A549 (cell line): ENCODE results near the gene SIRT2. TPM values are rescaled to one million over a fixed set of nuclear protein-coding genes. Genes with fewer than 3 reads are reported as not detected.

Source experiments
- ATAC-seq, 2 experiments: fragments of 200-7000 bp in 1 of 2; fragments of >200 bp in 1 of 2; cut with Nextera tagmentation in 1 of 2; cut with Tn5 transposase in 1 of 2; 3 replicates each; pipeline versions ENCODE4 v1.8.0 to v1.9.1; 2018 to 2020; ENCODE audit warnings: mild to moderate bottlenecking in 1 of 2, moderate library complexity in 1 of 2
- CTCF ChIA-PET: fragments of 300-600 bp; sonication (Branson Sonifier 250); formaldehyde crosslinking; extraction: SDS; loops from one replicate; lab custom pipeline; 2021; ENCODE audit warnings: antibody characterized with exemption, inconsistent platforms; lab: Yijun Ruan, JAX
- POLR2A ChIA-PET: fragments of 350-600 bp; formaldehyde crosslinking; extraction: SDS; loops from one replicate; lab custom pipeline; 2021; ENCODE audit warnings: antibody characterized with exemption, inconsistent platforms; lab: Yijun Ruan, JAX
- DNase-seq, 2 experiments: peaks; one replicate each; pipeline versions ENCODE4 v3.0.0 to v3.0.0-alpha.2; 2011 to 2016; ENCODE audit warnings: low read depth in 1 of 2, low spot score in 1 of 2
- FAIRE-seq: peaks from 2 replicates; lab custom pipeline; 2011; peaks lifted over from hg19 to GRCh38; lab: Jason Lieb, UNC
- H3K27ac ChIP-seq, 2 experiments: fragments of >200 bp; sonication (Bioruptor Twin); formaldehyde crosslinking; 3 replicates each; pipeline ENCODE4 v1.5.1; 2016 to 2017
- H3K4me1 ChIP-seq: fragments of >200 bp; sonication (Bioruptor Twin); formaldehyde crosslinking; 3 replicates; pipeline ENCODE4 v1.6.1; 2016
- H3K4me2 ChIP-seq: fragments of >200 bp; sonication (Bioruptor Twin); formaldehyde crosslinking; 3 replicates; pipeline ENCODE4 v1.6.1; 2016
- H3K4me3 ChIP-seq: fragments of >200 bp; sonication (Bioruptor Twin); formaldehyde crosslinking; 3 replicates; pipeline ENCODE4 v1.5.1; 2016
- H3K9me3 ChIP-seq: fragments of >200 bp; sonication (Bioruptor Twin); formaldehyde crosslinking; 3 replicates; pipeline ENCODE4 v1.6.1; 2016
- CEBPB ChIP-seq, 2 experiments: fragments of >200 bp in 1 of 2; sonication (Bioruptor Twin) in 1 of 2; formaldehyde crosslinking in 1 of 2; IDR thresholded peaks; 2 replicates each; pipeline ENCODE4 v1.6.1; 2012 to 2016
- CHD4 ChIP-seq: fragments of 200-600 bp; sonication (generic); IDR thresholded peaks from 2 replicates; pipeline ENCODE4 v1.6.1; 2016; ENCODE audit warnings: antibody characterized with exemption, mild to moderate bottlenecking, borderline replicate concordance
- HOXB13 ChIP-seq: fragments of 250-450 bp; sonication (Bioruptor Pico); IDR thresholded peaks from 2 replicates; pipeline ENCODE4 v1.5.0; 2020; ENCODE audit warnings: low read depth, mild to moderate bottlenecking, moderate library complexity
- KDM1A ChIP-seq: fragments of 200-600 bp; sonication (generic); IDR thresholded peaks from 2 replicates; pipeline ENCODE4 v1.6.1; 2016; ENCODE audit warnings: low read depth, mild to moderate bottlenecking
- NR3C1 ChIP-seq: fragments of >200 bp; sonication (Bioruptor Twin); formaldehyde crosslinking; IDR thresholded peaks from 3 replicates; pipeline ENCODE4 v1.6.1; 2017
- RCOR1 ChIP-seq: fragments of 150-350 bp; IDR thresholded peaks from 2 replicates; pipeline ENCODE4 v1.6.1; 2014; ENCODE audit warnings: antibody characterized with exemption, low read length, low read depth
- SREBF2 ChIP-seq: fragments of 450-650 bp; IDR thresholded peaks from 2 replicates; pipeline ENCODE4 v1.6.1; 2014; ENCODE audit warnings: mild to moderate bottlenecking, moderate library complexity
- ZC3H11A ChIP-seq: fragments of 450-650 bp; IDR thresholded peaks from 2 replicates; pipeline ENCODE4 v1.6.1; 2014; ENCODE audit warnings: antibody characterized with exemption, mild to moderate bottlenecking
- ZNF302 ChIP-seq: fragments of 250-450 bp; sonication (Bioruptor Pico); IDR thresholded peaks from 2 replicates; pipeline ENCODE4 v1.9.0; 2021; ENCODE audit warnings: inconsistent platforms, mild to moderate bottlenecking, moderate library complexity
- ZSCAN20 ChIP-seq: fragments of 250-450 bp; sonication (Bioruptor Pico); IDR thresholded peaks from 2 replicates; pipeline ENCODE4 v1.8.0; 2022; ENCODE audit warnings: mild to moderate bottlenecking, moderate library complexity
- polyA plus RNA-seq, 4 experiments: library from polyadenylated mRNA; depleted of rRNA in 3 of 4; stranded (reverse); fragments of >200 nt; fragmentation: RNase III in 1 of 4; extraction: RNeasy Plus Mini Kit Qiagen cat#74134 plus additional on column Dnase treatment in 1 of 4; gene quantifications; 2 replicates in 3 of 4; 3 replicates in 1 of 4; pipeline ENCODE4 v1.2.3, GENCODE V29; 2011 to 2017
- TF ChIP-seq, protein P1 (sequence below): fragments of >200 bp; sonication (Bioruptor Twin); formaldehyde crosslinking; IDR thresholded peaks from 3 replicates; pipeline ENCODE4 v1.5.1; 2016
- TF ChIP-seq, protein P2 (sequence below): fragments of 150-350 bp; IDR thresholded peaks from 2 replicates; pipeline ENCODE4 v1.6.1; 2014; ENCODE audit warnings: low read depth, mild to moderate bottlenecking, low read length
- TF ChIP-seq, protein P3 (sequence below): fragments of >200 bp; sonication (Bioruptor Twin); formaldehyde crosslinking; IDR thresholded peaks from 3 replicates; pipeline ENCODE4 v1.6.1; 2016
- TF ChIP-seq, protein P4 (sequence below): fragments of 250-450 bp; sonication (Bioruptor Pico); IDR thresholded peaks from 2 replicates; pipeline ENCODE4 v1.5.0; 2021; ENCODE audit warnings: mild to moderate bottlenecking, moderate library complexity, borderline replicate concordance
- TF ChIP-seq, protein P5 (sequence below): fragments of 250-450 bp; sonication (Bioruptor Pico); IDR thresholded peaks from 2 replicates; pipeline ENCODE4 v1.5.0; 2020; ENCODE audit warnings: low read depth, mild to moderate bottlenecking, moderate library complexity
- TF ChIP-seq, protein P6 (sequence below): fragments of >200 bp; sonication (Bioruptor Twin); formaldehyde crosslinking; IDR thresholded peaks from 2 replicates; pipeline ENCODE4 v1.6.1; 2016
- TF ChIP-seq, protein P7 (sequence below): IDR thresholded peaks from 2 replicates; pipeline ENCODE4 v1.6.1; 2012; ENCODE audit warnings: low read depth, borderline replicate concordance
- TF ChIP-seq, protein P8 (sequence below): fragments of 200-600 bp; sonication (generic); IDR thresholded peaks from 2 replicates; pipeline ENCODE4 v1.6.1; 2016; ENCODE audit warnings: antibody characterized with exemption, mild to moderate bottlenecking, moderate library complexity

SIRT2 gene
- polyA plus RNA-seq, 2 of the 4 experiments (the other 2 are of a cell fraction): 28.6 to 30.4 TPM

DNA sequence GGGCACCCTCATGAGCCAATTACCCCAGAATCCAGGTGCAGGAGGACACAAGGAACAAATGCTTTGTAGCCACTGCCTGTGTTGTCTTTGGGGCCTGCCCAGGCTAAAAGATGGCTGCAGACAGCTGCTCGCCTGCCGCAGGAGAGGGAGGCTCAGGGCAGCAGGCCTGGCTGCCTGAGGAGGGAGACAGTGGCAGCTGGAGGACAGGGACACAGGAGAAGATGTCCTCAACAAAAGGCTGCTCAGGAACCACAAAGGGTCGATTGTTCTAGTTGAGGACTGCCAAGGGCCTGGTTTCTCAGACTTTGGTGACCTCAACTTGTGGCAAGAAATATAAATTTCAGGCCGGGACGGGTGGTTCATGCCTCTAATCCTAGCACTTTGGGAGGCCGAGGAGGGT lies 7.6 kb downstream of the SIRT2 start (continued):
- TF ChIP-seq, protein P1, sequence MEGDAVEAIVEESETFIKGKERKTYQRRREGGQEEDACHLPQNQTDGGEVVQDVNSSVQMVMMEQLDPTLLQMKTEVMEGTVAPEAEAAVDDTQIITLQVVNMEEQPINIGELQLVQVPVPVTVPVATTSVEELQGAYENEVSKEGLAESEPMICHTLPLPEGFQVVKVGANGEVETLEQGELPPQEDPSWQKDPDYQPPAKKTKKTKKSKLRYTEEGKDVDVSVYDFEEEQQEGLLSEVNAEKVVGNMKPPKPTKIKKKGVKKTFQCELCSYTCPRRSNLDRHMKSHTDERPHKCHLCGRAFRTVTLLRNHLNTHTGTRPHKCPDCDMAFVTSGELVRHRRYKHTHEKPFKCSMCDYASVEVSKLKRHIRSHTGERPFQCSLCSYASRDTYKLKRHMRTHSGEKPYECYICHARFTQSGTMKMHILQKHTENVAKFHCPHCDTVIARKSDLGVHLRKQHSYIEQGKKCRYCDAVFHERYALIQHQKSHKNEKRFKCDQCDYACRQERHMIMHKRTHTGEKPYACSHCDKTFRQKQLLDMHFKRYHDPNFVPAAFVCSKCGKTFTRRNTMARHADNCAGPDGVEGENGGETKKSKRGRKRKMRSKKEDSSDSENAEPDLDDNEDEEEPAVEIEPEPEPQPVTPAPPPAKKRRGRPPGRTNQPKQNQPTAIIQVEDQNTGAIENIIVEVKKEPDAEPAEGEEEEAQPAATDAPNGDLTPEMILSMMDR: no peak
- TF ChIP-seq, protein P2, sequence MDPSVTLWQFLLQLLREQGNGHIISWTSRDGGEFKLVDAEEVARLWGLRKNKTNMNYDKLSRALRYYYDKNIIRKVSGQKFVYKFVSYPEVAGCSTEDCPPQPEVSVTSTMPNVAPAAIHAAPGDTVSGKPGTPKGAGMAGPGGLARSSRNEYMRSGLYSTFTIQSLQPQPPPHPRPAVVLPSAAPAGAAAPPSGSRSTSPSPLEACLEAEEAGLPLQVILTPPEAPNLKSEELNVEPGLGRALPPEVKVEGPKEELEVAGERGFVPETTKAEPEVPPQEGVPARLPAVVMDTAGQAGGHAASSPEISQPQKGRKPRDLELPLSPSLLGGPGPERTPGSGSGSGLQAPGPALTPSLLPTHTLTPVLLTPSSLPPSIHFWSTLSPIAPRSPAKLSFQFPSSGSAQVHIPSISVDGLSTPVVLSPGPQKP: no peak
- no peak for TF ChIP-seq ZC3H11A
- TF ChIP-seq, protein P3, sequence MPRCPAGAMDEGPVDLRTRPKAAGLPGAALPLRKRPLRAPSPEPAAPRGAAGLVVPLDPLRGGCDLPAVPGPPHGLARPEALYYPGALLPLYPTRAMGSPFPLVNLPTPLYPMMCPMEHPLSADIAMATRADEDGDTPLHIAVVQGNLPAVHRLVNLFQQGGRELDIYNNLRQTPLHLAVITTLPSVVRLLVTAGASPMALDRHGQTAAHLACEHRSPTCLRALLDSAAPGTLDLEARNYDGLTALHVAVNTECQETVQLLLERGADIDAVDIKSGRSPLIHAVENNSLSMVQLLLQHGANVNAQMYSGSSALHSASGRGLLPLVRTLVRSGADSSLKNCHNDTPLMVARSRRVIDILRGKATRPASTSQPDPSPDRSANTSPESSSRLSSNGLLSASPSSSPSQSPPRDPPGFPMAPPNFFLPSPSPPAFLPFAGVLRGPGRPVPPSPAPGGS: no peak
- no peak for TF ChIP-seq HOXB13 (CRISPR knock-in tag)
- no peak for TF ChIP-seq SREBF2

DNA sequence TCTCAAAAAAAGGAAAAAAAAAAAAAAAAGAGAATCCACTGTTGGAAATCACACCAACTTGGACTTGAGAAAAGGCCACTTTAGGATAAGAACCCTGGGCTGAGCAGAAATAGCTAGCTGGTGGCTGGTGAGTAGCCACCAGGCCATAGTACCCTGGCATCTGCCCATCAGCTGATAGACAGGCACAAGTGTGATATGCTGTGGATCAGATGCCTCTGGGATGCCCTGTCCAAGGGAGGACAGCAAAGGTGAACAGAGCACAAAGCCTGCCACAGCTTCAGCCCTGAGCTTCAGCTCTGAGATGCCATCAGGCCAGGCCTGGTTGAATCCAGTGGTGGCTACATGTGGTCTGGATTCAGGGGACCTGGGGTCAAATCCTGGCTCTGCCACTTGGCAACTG lies 8.7 kb downstream of the SIRT2 start:
- ATAC-seq: no peak
- no peaks in the 10 kb centered on the region for H3K9me3 ChIP-seq
- peak; percentile 76 for FAIRE-seq
- no peak overlapping the region for H3K4me3 ChIP-seq
- DNase-seq: no peak
- ChIA-PET CTCF (interaction anchor here (0.6 to 31.8 kb wide), 5 partner anchors 22 to 488 kb away, joined by 3 to 652 read pairs (median 7); partner anchors contain the start of genes FAM98C and RINL), POLR2A (interaction anchor here (0.6 kb wide), 1 partner anchor 48 kb away, joined by 3 read pairs; no protein-coding TSS in a partner anchor)
- H3K4me2 ChIP-seq: no peak overlapping the region
- no peak overlapping the region for H3K27ac ChIP-seq
- no peaks in the 10 kb centered on the region for H3K4me1 ChIP-seq
- no peak for TF ChIP-seq CEBPB (IDR thresholded peaks at IDR 0.05)
- no peak for TF ChIP-seq NR3C1
- no peak for TF ChIP-seq RCOR1
- no peak for TF ChIP-seq HOXB13 (CRISPR knock-in tag)
- TF ChIP-seq KDM1A: no peak
- TF ChIP-seq ZSCAN20 (CRISPR knock-in tag): no peak
- no peak for TF ChIP-seq CHD4
- TF ChIP-seq, protein P2: no peak
- TF ChIP-seq, protein P4, sequence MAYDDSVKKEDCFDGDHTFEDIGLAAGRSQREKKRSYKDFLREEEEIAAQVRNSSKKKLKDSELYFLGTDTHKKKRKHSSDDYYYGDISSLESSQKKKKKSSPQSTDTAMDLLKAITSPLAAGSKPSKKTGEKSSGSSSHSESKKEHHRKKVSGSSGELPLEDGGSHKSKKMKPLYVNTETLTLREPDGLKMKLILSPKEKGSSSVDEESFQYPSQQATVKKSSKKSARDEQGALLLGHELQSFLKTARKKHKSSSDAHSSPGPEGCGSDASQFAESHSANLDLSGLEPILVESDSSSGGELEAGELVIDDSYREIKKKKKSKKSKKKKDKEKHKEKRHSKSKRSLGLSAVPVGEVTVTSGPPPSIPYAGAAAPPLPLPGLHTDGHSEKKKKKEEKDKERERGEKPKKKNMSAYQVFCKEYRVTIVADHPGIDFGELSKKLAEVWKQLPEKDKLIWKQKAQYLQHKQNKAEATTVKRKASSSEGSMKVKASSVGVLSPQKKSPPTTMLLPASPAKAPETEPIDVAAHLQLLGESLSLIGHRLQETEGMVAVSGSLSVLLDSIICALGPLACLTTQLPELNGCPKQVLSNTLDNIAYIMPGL: no peak
- TF ChIP-seq, protein P1: no peak
- TF ChIP-seq, protein P5, sequence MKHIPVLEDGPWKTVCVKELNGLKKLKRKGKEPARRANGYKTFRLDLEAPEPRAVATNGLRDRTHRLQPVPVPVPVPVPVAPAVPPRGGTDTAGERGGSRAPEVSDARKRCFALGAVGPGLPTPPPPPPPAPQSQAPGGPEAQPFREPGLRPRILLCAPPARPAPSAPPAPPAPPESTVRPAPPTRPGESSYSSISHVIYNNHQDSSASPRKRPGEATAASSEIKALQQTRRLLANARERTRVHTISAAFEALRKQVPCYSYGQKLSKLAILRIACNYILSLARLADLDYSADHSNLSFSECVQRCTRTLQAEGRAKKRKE (CRISPR knock-in tag): no peak
- TF ChIP-seq, protein P6, sequence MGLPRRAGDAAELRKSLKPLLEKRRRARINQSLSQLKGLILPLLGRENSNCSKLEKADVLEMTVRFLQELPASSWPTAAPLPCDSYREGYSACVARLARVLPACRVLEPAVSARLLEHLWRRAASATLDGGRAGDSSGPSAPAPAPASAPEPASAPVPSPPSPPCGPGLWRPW: no peak
- no peak for TF ChIP-seq ZNF302 (CRISPR knock-in tag)
- TF ChIP-seq, protein P3: no peak
- TF ChIP-seq, protein P7, sequence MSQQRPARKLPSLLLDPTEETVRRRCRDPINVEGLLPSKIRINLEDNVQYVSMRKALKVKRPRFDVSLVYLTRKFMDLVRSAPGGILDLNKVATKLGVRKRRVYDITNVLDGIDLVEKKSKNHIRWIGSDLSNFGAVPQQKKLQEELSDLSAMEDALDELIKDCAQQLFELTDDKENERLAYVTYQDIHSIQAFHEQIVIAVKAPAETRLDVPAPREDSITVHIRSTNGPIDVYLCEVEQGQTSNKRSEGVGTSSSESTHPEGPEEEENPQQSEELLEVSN: no peak
- TF ChIP-seq, protein P8, sequence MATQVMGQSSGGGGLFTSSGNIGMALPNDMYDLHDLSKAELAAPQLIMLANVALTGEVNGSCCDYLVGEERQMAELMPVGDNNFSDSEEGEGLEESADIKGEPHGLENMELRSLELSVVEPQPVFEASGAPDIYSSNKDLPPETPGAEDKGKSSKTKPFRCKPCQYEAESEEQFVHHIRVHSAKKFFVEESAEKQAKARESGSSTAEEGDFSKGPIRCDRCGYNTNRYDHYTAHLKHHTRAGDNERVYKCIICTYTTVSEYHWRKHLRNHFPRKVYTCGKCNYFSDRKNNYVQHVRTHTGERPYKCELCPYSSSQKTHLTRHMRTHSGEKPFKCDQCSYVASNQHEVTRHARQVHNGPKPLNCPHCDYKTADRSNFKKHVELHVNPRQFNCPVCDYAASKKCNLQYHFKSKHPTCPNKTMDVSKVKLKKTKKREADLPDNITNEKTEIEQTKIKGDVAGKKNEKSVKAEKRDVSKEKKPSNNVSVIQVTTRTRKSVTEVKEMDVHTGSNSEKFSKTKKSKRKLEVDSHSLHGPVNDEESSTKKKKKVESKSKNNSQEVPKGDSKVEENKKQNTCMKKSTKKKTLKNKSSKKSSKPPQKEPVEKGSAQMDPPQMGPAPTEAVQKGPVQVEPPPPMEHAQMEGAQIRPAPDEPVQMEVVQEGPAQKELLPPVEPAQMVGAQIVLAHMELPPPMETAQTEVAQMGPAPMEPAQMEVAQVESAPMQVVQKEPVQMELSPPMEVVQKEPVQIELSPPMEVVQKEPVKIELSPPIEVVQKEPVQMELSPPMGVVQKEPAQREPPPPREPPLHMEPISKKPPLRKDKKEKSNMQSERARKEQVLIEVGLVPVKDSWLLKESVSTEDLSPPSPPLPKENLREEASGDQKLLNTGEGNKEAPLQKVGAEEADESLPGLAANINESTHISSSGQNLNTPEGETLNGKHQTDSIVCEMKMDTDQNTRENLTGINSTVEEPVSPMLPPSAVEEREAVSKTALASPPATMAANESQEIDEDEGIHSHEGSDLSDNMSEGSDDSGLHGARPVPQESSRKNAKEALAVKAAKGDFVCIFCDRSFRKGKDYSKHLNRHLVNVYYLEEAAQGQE: no peak
